IMR-90 (cell line): Measurements from ENCODE around the gene SEMG1. TPM values are rescaled to one million over a fixed set of nuclear protein-coding genes. Genes with fewer than 3 reads are reported as not detected.
A peak's percentile ranks its signal among the peaks of the same experiment; 100 is the strongest.

ENCODE experiments used
- ATAC-seq: fragments of 200-7000 bp; cut with Tn5 transposase; 2 replicates; pipeline ENCODE4 v1.9.1; 2020; ENCODE audit warnings: low read depth, mild to moderate bottlenecking, moderate library complexity
- BruUV-seq: library from RNA; stranded (reverse); fragments of 400-500 nt; replicated peaks from 2 replicates; lab custom pipeline; 2021; lab: Mats Ljungman, UMichigan
- CTCF ChIA-PET: fragments of 300-600 bp; formaldehyde crosslinking; extraction: SDS; loops from one replicate; lab custom pipeline; 2021; ENCODE audit warnings: antibody characterized with exemption; lab: Yijun Ruan, JAX
- POLR2A ChIA-PET: fragments of 300-600 bp; sonication (Branson Sonifier 250); formaldehyde crosslinking; loops from one replicate; lab custom pipeline; 2022; ENCODE audit warnings: antibody characterized with exemption; ENCODE audit not compliant: unreplicated experiment; lab: Charles Lee
- DNase-seq: peaks from one replicate; pipeline ENCODE4 v3.0.0; 2013
- H2AFZ ChIP-seq: replicated peaks from 2 replicates; pipeline ENCODE3; 2013; ENCODE audit warnings: low read length, mild to moderate bottlenecking; ENCODE audit not compliant: poor library complexity
- H2AK5ac ChIP-seq: 2 replicates; pipeline ENCODE4 v1.6.1; 2013; ENCODE audit warnings: low read depth, low read length, inconsistent platforms
- H2AK9ac ChIP-seq: replicated peaks from 2 replicates; pipeline ENCODE3; 2013; ENCODE audit warnings: mild to moderate bottlenecking, low read depth, low read length, moderate library complexity; ENCODE audit not compliant: poor library complexity
- H2BK120ac ChIP-seq: 2 replicates; pipeline ENCODE4 v1.6.1; 2013; ENCODE audit warnings: low read depth, low read length, inconsistent platforms
- H2BK15ac ChIP-seq: 3 replicates; pipeline ENCODE4 v1.6.1; 2013; ENCODE audit warnings: low read depth, low read length, inconsistent platforms
- H2BK20ac ChIP-seq: 2 replicates; pipeline ENCODE4 v1.6.1; 2013; ENCODE audit warnings: low read depth, mild to moderate bottlenecking, inconsistent platforms, low read length, moderate library complexity
- H2BK5ac ChIP-seq: 2 replicates; pipeline ENCODE4 v1.6.1; 2013; ENCODE audit warnings: mild to moderate bottlenecking, low read depth, low read length, inconsistent platforms; ENCODE audit not compliant: poor library complexity, severe bottlenecking
- H3K14ac ChIP-seq: replicated peaks from 2 replicates; pipeline ENCODE4 v1.6.1; 2013; ENCODE audit warnings: low read depth, low read length, inconsistent platforms
- H3K18ac ChIP-seq: 2 replicates; pipeline ENCODE4 v1.6.1; 2013; ENCODE audit warnings: low read depth, low read length, control low read depth
- H3K23ac ChIP-seq: 2 replicates; pipeline ENCODE4 v1.6.1; 2013; ENCODE audit warnings: low read depth, low read length, inconsistent platforms
- H3K27ac ChIP-seq: 2 replicates; pipeline ENCODE4 v1.5.1; 2013; ENCODE audit warnings: mild to moderate bottlenecking, control low read depth, low read length; ENCODE audit not compliant: insufficient read depth
- H3K27me3 ChIP-seq: 2 replicates; pipeline ENCODE4 v1.6.1; 2013; ENCODE audit warnings: low read length; ENCODE audit not compliant: control insufficient read depth, insufficient read depth
- H3K36me3 ChIP-seq: 2 replicates; pipeline ENCODE4 v1.6.1; 2013; ENCODE audit warnings: low read length, mixed read lengths; ENCODE audit not compliant: control insufficient read depth, insufficient read depth
- H3K4ac ChIP-seq: 2 replicates; pipeline ENCODE4 v1.6.1; 2013; ENCODE audit warnings: low read depth, low read length, inconsistent platforms
- H3K4me1 ChIP-seq: 2 replicates; pipeline ENCODE4 v1.6.1; 2013; ENCODE audit warnings: low read length, mixed read lengths; ENCODE audit not compliant: control insufficient read depth, insufficient read depth
- H3K4me2 ChIP-seq: 2 replicates; pipeline ENCODE4 v1.6.1; 2013; ENCODE audit warnings: low read depth, mild to moderate bottlenecking, control low read depth, low read length, moderate library complexity
- H3K4me3 ChIP-seq: 2 replicates; pipeline ENCODE4 v1.5.1; 2013; ENCODE audit warnings: low read depth, mild to moderate bottlenecking, control low read depth, low read length, moderate library complexity; ENCODE audit not compliant: insufficient read depth
- H3K56ac ChIP-seq: 2 replicates; pipeline ENCODE4 v1.6.1; 2013; ENCODE audit warnings: low read length, inconsistent platforms; ENCODE audit not compliant: insufficient read depth; ENCODE audit errors: extremely low read depth
- H3K79me1 ChIP-seq, 2 experiments: 2 replicates each; pipeline ENCODE4 v1.6.1; 2013; ENCODE audit warnings: low read length in 2 of 2, inconsistent platforms in 1 of 2, low read depth in 1 of 2
- H3K9ac ChIP-seq: 2 replicates; pipeline ENCODE4 v1.6.1; 2013; ENCODE audit warnings: low read depth, low read length, control low read depth
- H3K9me1 ChIP-seq: 2 replicates; pipeline ENCODE4 v1.6.1; 2013; ENCODE audit warnings: low read length, inconsistent platforms; ENCODE audit not compliant: insufficient read depth
- H3K9me3 ChIP-seq: 2 replicates; pipeline ENCODE4 v1.6.1; 2013; ENCODE audit warnings: low read length; ENCODE audit not compliant: control insufficient read depth, insufficient read depth
- H4K20me1 ChIP-seq: 2 replicates; pipeline ENCODE4 v1.6.1; 2013; ENCODE audit warnings: low read length, inconsistent platforms; ENCODE audit not compliant: insufficient read depth
- H4K5ac ChIP-seq: 2 replicates; pipeline ENCODE4 v1.6.1; 2013; ENCODE audit warnings: mild to moderate bottlenecking, low read depth, low read length, control low read depth
- H4K8ac ChIP-seq, 2 experiments: 2 replicates each; pipeline ENCODE4 v1.6.1; 2013; ENCODE audit warnings: low read depth in 2 of 2, low read length in 2 of 2, control low read depth in 1 of 2, inconsistent platforms in 1 of 2
- H4K91ac ChIP-seq: 2 replicates; pipeline ENCODE4 v1.6.1; 2013; ENCODE audit warnings: low read depth, low read length, inconsistent platforms; ENCODE audit not compliant: insufficient read depth
- CEBPB ChIP-seq: IDR thresholded peaks from 2 replicates; pipeline ENCODE4 v1.6.1; 2012; ENCODE audit warnings: low read depth, low read length, improper control_type of control experiment
- ELK1 ChIP-seq: fragments of 150-350 bp; IDR thresholded peaks from 2 replicates; pipeline ENCODE4 v1.6.1; 2016; ENCODE audit warnings: low read depth, mild to moderate bottlenecking, low read length, moderate library complexity, borderline replicate concordance
- POLR2A ChIP-seq: IDR thresholded peaks from 2 replicates; pipeline ENCODE4 v1.6.1; 2012; ENCODE audit warnings: mild to moderate bottlenecking, low read depth, low read length
- RAD21 ChIP-seq: IDR thresholded peaks from 2 replicates; pipeline ENCODE4 v1.6.1; 2012; ENCODE audit warnings: low read length, improper control_type of control experiment
- WGBS, 2 experiments: methylation state at CpG; one replicate each; pipeline versions ENCODE4 v1.1.5 to v1.1.7; 2013; ENCODE audit warnings: missing lambda C conversion rate in 2 of 2; ENCODE audit not compliant: insufficient read length in 1 of 2; ENCODE audit errors: extremely low coverage in 2 of 2; 5-methylcytosine and 5-hydroxymethylcytosine counted together
- dilution Hi-C: fragments of 300-500 bp; cut with HindIII; formaldehyde crosslinking; loops from one replicate; pipeline ENCODE4 v1.14.3; 2018; ENCODE audit warnings: low sequenced_read_pairs; ENCODE audit not compliant: unreplicated experiment
- in situ Hi-C: fragments of 300-500 bp; cut with MboI; formaldehyde crosslinking; loops from 3 replicates; pipeline ENCODE4 v1.14.3; 2019; ENCODE audit warnings: low sequenced_read_pairs, inconsistent platforms, mixed read lengths
- intact Hi-C: fragments of 100-400 bp; cut with micrococcal nuclease; formaldehyde crosslinking; loops from 2 replicates; pipeline ENCODE4 v1.10.0; 2022
- polyA plus RNA-seq, 3 experiments: library from polyadenylated mRNA; depleted of rRNA; stranded (reverse); fragments of >200 nt; gene quantifications; 2 replicates each; pipeline ENCODE4 v1.2.3, GENCODE V29; 2012; ENCODE audit warnings: low replicate concordance in 1 of 3
- total RNA-seq: library from RNA; depleted of rRNA; stranded (reverse); fragments of >200 nt; gene quantifications from 2 replicates; pipeline ENCODE4 v1.2.3, GENCODE V29; 2012

Gene SEMG1
- total and polyA plus RNA-seq, 2 of the 4 experiments (the other 2 are of a cell fraction): not detected

- Histone ChIP-seq H2AK9ac (no peak within 1 kb of the TSS), H3K27me3 (peaks cover 13% of the 10 kb centered on the region), H3K36me3 (no peaks in the 10 kb centered on the region), H3K56ac (no peak within 1 kb of the TSS), H3K4me2 (no peak within 1 kb of the TSS), H3K4ac (no peak within 1 kb of the TSS), H2BK5ac (no peak within 1 kb of the TSS), H3K79me1 (no peaks in the 10 kb centered on the region), H3K9me1 (no peaks in the 10 kb centered on the region), H4K91ac (no peak within 1 kb of the TSS), H3K14ac (no peak within 1 kb of the TSS), H2BK20ac (no peak within 1 kb of the TSS), H4K5ac (no peak within 1 kb of the TSS), H2BK15ac (no peak within 1 kb of the TSS), H3K4me1 (no peaks in the 10 kb centered on the region), H3K4me3 (no peak within 1 kb of the TSS), H3K27ac (no peak within 1 kb of the TSS), H3K9ac (no peak within 1 kb of the TSS), H3K9me3 (no peaks in the 10 kb centered on the region), H4K8ac (no peak within 1 kb of the TSS), H2BK120ac (no peak within 1 kb of the TSS), H2AFZ (no peak within 1 kb of the TSS), H3K18ac (no peak within 1 kb of the TSS), H3K23ac (no peak within 1 kb of the TSS), H4K20me1 (no peaks in the 10 kb centered on the region), H2AK5ac (no peak within 1 kb of the TSS)
- BruUV-seq: no TSS peak
- ATAC-seq (no peak; the same call in 1 of the 2 replicates), DNase-seq (peak; percentile 9)
- TF ChIP-seq CEBPB (peak; percentile 63), RAD21 (no peak), POLR2A (no peak), ELK1 (no peak)
- in situ Hi-C loops (no loop called here), intact Hi-C loops (no loop called here), dilution Hi-C loops (no loop called here)
- ChIA-PET POLR2A (no interaction called here), CTCF (no interaction called here)
- 0% methylated on average over 1 of the region's 7 CpGs; no CpG with 5 or more reads in 1 of the 2 experiments for WGBS, 2 experiments
Observed at GRCh38 chr20:45254383-45255262, 47.8 kb downstream of the SEMG1 start, which contains the start of gene SLPI. Gene SLPI (minus strand): TSS chr20:45254564. CDS start chr20:45254543, 21 bp downstream.
